WTC11 (cell line): Measurements from ENCODE around the gene ZNF827. TPM values are rescaled to one million over a fixed set of nuclear protein-coding genes. Genes with fewer than 3 reads are reported as not detected.

Experiments
- ATAC-seq: fragments of 200-7000 bp; cut with Tn5 transposase; 2 replicates; pipeline ENCODE4 v1.10.0; 2021; ENCODE audit warnings: mild to moderate bottlenecking, moderate library complexity
- CTCF ChIA-PET: fragments of 300-600 bp; sonication (Branson Sonifier 250); formaldehyde crosslinking; loops from one replicate; lab custom pipeline; 2021; ENCODE audit warnings: antibody characterized with exemption; lab: Charles Lee
- POLR2A ChIA-PET: fragments of 350-600 bp; sonication (Branson Sonifier 250); formaldehyde crosslinking; loops from one replicate; lab custom pipeline; 2021; ENCODE audit warnings: antibody characterized with exemption; lab: Charles Lee
- DNase-seq: peaks from one replicate; pipeline ENCODE4 v3.0.0; 2021; ENCODE audit warnings: low spot score
- H3K27ac Mint-ChIP-seq: 2 replicates; pipeline ENCODE4 v1.8.0; 2021; ENCODE audit warnings: mixed read lengths
- H3K27me3 Mint-ChIP-seq: 2 replicates; pipeline ENCODE4 v1.8.0; 2021; ENCODE audit warnings: low read depth, mild to moderate bottlenecking, moderate library complexity, mixed read lengths
- H3K36me3 Mint-ChIP-seq: 2 replicates; pipeline ENCODE4 v1.8.0; 2021; ENCODE audit warnings: mixed read lengths
- H3K4me1 Mint-ChIP-seq: 2 replicates; pipeline ENCODE4 v1.8.0; 2022; ENCODE audit warnings: mixed read lengths
- H3K4me3 Mint-ChIP-seq: 2 replicates; pipeline ENCODE4 v1.8.0; 2021; ENCODE audit warnings: mild to moderate bottlenecking, moderate library complexity, mixed read lengths
- H3K9me3 Mint-ChIP-seq: 2 replicates; pipeline ENCODE4 v1.8.0; 2021; ENCODE audit warnings: mixed read lengths
- ATF1 ChIP-seq: sonication (generic); formaldehyde crosslinking; IDR thresholded peaks from 2 replicates; pipeline ENCODE4 v1.8.1; 2023; ENCODE audit warnings: mild to moderate bottlenecking, moderate library complexity, missing genetic modification reagents
- ELF4 ChIP-seq: sonication (generic); formaldehyde crosslinking; IDR thresholded peaks from 2 replicates; pipeline ENCODE4 v1.8.1; 2022; ENCODE audit warnings: low read depth, mild to moderate bottlenecking, moderate library complexity, missing genetic modification reagents
- ERG ChIP-seq: fragments of 250-450 bp; sonication (Bioruptor Pico); IDR thresholded peaks from 2 replicates; pipeline ENCODE4 v1.8.0; 2021; ENCODE audit warnings: mild to moderate bottlenecking
- ETV6 ChIP-seq: sonication (generic); formaldehyde crosslinking; IDR thresholded peaks from 2 replicates; pipeline ENCODE4 v1.8.1; 2022; ENCODE audit warnings: mild to moderate bottlenecking, missing genetic modification reagents
- FOXJ3 ChIP-seq: sonication (generic); formaldehyde crosslinking; IDR thresholded peaks from 2 replicates; pipeline ENCODE4 v1.9.0; 2021; ENCODE audit warnings: missing genetic modification reagents, mild to moderate bottlenecking, borderline replicate concordance
- JAZF1 ChIP-seq: fragments of 250-450 bp; sonication (Bioruptor Pico); IDR thresholded peaks from 2 replicates; pipeline ENCODE4 v1.9.0; 2021; ENCODE audit warnings: moderate library complexity, mild to moderate bottlenecking, inconsistent platforms
- NFE2L1 ChIP-seq: sonication (generic); formaldehyde crosslinking; IDR thresholded peaks from 2 replicates; pipeline ENCODE4 v1.8.1; 2023; ENCODE audit warnings: missing genetic modification reagents
- RELA ChIP-seq: sonication (generic); formaldehyde crosslinking; IDR thresholded peaks from 2 replicates; pipeline ENCODE4 v1.8.1; 2022; ENCODE audit warnings: missing genetic modification reagents, mild to moderate bottlenecking, borderline replicate concordance
- ZNF281 ChIP-seq: sonication (generic); formaldehyde crosslinking; IDR thresholded peaks from 2 replicates; pipeline ENCODE4 v1.8.0; 2023; ENCODE audit warnings: mild to moderate bottlenecking, missing genetic modification reagents
- ZNF416 ChIP-seq: fragments of 250-450 bp; sonication (Bioruptor Pico); IDR thresholded peaks from 2 replicates; pipeline ENCODE4 v1.9.0; 2021; ENCODE audit warnings: mild to moderate bottlenecking, inconsistent platforms
- ZNF423 ChIP-seq: fragments of 250-450 bp; sonication (Bioruptor Pico); IDR thresholded peaks from 2 replicates; pipeline ENCODE4 v2.1.2; 2022; ENCODE audit warnings: mild to moderate bottlenecking, moderate library complexity
- ZNF671 ChIP-seq: fragments of 250-450 bp; sonication (Bioruptor Pico); IDR thresholded peaks from 2 replicates; pipeline ENCODE4 v1.8.0; 2021; ENCODE audit warnings: mild to moderate bottlenecking
- total RNA-seq: library from RNA; stranded (reverse); gene quantifications from 3 replicates; pipeline ENCODE4 v1.2.3, GENCODE V29; 2021
- TF ChIP-seq, protein P1 (sequence below): fragments of 250-450 bp; sonication (Bioruptor Pico); IDR thresholded peaks from 2 replicates; pipeline ENCODE4 v2.1.2; 2022; ENCODE audit warnings: mild to moderate bottlenecking, moderate library complexity
- TF ChIP-seq, protein P2 (sequence below): sonication (generic); formaldehyde crosslinking; IDR thresholded peaks from 2 replicates; pipeline ENCODE4 v1.8.0; 2023; ENCODE audit warnings: missing genetic modification reagents, mild to moderate bottlenecking, borderline replicate concordance
- TF ChIP-seq, protein P3 (sequence below): sonication (generic); formaldehyde crosslinking; IDR thresholded peaks from 2 replicates; pipeline ENCODE4 v1.8.1; 2022; ENCODE audit warnings: mild to moderate bottlenecking, moderate library complexity, missing genetic modification reagents
- TF ChIP-seq, protein P4 (sequence below): sonication (generic); formaldehyde crosslinking; IDR thresholded peaks from 2 replicates; pipeline ENCODE4 v1.8.1; 2022; ENCODE audit warnings: missing genetic modification reagents, borderline replicate concordance

Gene ZNF827
- total RNA-seq, 1 experiment from 2014 or later: 25.6 TPM

GRCh38 chr4:145890689-145891088 is 47.9 kb downstream of the ZNF827 start:
- POLR2A ChIA-PET: no interaction called here
- TF ChIP-seq ZNF416: no peak
- TF ChIP-seq ZNF671 (CRISPR knock-in tag): no peak
- no peak for TF ChIP-seq ETV6
- TF ChIP-seq, protein P1, sequence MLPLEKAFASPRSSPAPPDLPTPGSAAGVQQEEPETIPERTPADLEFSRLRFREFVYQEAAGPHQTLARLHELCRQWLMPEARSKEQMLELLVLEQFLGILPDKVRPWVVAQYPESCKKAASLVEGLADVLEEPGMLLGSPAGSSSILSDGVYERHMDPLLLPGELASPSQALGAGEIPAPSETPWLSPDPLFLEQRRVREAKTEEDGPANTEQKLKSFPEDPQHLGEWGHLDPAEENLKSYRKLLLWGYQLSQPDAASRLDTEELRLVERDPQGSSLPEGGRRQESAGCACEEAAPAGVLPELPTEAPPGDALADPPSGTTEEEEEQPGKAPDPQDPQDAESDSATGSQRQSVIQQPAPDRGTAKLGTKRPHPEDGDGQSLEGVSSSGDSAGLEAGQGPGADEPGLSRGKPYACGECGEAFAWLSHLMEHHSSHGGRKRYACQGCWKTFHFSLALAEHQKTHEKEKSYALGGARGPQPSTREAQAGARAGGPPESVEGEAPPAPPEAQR (CRISPR knock-in tag): no peak
- TF ChIP-seq ERG (CRISPR knock-in tag): no peak
- no peak for TF ChIP-seq ATF1
- TF ChIP-seq, protein P2, sequence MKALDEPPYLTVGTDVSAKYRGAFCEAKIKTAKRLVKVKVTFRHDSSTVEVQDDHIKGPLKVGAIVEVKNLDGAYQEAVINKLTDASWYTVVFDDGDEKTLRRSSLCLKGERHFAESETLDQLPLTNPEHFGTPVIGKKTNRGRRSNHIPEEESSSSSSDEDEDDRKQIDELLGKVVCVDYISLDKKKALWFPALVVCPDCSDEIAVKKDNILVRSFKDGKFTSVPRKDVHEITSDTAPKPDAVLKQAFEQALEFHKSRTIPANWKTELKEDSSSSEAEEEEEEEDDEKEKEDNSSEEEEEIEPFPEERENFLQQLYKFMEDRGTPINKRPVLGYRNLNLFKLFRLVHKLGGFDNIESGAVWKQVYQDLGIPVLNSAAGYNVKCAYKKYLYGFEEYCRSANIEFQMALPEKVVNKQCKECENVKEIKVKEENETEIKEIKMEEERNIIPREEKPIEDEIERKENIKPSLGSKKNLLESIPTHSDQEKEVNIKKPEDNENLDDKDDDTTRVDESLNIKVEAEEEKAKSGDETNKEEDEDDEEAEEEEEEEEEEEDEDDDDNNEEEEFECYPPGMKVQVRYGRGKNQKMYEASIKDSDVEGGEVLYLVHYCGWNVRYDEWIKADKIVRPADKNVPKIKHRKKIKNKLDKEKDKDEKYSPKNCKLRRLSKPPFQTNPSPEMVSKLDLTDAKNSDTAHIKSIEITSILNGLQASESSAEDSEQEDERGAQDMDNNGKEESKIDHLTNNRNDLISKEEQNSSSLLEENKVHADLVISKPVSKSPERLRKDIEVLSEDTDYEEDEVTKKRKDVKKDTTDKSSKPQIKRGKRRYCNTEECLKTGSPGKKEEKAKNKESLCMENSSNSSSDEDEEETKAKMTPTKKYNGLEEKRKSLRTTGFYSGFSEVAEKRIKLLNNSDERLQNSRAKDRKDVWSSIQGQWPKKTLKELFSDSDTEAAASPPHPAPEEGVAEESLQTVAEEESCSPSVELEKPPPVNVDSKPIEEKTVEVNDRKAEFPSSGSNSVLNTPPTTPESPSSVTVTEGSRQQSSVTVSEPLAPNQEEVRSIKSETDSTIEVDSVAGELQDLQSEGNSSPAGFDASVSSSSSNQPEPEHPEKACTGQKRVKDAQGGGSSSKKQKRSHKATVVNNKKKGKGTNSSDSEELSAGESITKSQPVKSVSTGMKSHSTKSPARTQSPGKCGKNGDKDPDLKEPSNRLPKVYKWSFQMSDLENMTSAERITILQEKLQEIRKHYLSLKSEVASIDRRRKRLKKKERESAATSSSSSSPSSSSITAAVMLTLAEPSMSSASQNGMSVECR (CRISPR knock-in tag): no peak
- no peak for TF ChIP-seq ZNF281
- no peak for TF ChIP-seq FOXJ3
- TF ChIP-seq JAZF1 (CRISPR knock-in tag): no peak
- TF ChIP-seq, protein P3, sequence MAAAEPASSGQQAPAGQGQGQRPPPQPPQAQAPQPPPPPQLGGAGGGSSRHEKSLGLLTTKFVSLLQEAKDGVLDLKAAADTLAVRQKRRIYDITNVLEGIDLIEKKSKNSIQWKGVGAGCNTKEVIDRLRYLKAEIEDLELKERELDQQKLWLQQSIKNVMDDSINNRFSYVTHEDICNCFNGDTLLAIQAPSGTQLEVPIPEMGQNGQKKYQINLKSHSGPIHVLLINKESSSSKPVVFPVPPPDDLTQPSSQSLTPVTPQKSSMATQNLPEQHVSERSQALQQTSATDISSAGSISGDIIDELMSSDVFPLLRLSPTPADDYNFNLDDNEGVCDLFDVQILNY (CRISPR knock-in tag): no peak
- no peak for TF ChIP-seq NFE2L1 (CRISPR knock-in tag)
- TF ChIP-seq RELA (CRISPR knock-in tag): no peak
- TF ChIP-seq, protein P4, sequence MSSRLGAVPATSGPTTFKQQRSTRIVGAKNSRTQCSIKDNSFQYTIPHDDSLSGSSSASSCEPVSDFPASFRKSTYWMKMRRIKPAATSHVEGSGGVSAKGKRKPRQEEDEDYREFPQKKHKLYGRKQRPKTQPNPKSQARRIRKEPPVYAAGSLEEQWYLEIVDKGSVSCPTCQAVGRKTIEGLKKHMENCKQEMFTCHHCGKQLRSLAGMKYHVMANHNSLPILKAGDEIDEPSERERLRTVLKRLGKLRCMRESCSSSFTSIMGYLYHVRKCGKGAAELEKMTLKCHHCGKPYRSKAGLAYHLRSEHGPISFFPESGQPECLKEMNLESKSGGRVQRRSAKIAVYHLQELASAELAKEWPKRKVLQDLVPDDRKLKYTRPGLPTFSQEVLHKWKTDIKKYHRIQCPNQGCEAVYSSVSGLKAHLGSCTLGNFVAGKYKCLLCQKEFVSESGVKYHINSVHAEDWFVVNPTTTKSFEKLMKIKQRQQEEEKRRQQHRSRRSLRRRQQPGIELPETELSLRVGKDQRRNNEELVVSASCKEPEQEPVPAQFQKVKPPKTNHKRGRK: no peak
- no peak for TF ChIP-seq ZNF423 (CRISPR knock-in tag)
- no peak for TF ChIP-seq ELF4
- Mint-ChIP-seq H3K27ac (no peak overlapping the region), H3K4me1 (peaks cover 85% of the 10 kb centered on the region), H3K9me3 (no peaks in the 10 kb centered on the region), H3K36me3 (peaks cover 27% of the 10 kb centered on the region), H3K27me3 (no peaks in the 10 kb centered on the region), H3K4me3 (no peak overlapping the region)
- ATAC-seq (no peak), DNase-seq (no peak)
- CTCF ChIA-PET: no interaction called here
